ENCODE results near the gene MROH9.

The MROH9 gene

GRCh38 chr1:170993151-170993550, 57.8 kb downstream of the MROH9 start:
- TF ChIP-seq EGR1 (IDR thresholded peaks at IDR 0.05) (no peak), ZBTB7A (IDR thresholded peaks at IDR 0.05; ENCODE audit: low read depth) (no peak), REST (IDR thresholded peaks at IDR 0.05; ENCODE audit: low read depth) (no peak), RAD21 (IDR thresholded peaks at IDR 0.05; ENCODE audit: low read depth) (no peak), TCF12 (IDR thresholded peaks at IDR 0.05; ENCODE audit: low read depth) (no peak), EP300 (IDR thresholded peaks at IDR 0.05; ENCODE audit: borderline replicate concordance) (no peak), TEAD4 (IDR thresholded peaks at IDR 0.05) (no peak)
- TF ChIP-seq, protein P1, sequence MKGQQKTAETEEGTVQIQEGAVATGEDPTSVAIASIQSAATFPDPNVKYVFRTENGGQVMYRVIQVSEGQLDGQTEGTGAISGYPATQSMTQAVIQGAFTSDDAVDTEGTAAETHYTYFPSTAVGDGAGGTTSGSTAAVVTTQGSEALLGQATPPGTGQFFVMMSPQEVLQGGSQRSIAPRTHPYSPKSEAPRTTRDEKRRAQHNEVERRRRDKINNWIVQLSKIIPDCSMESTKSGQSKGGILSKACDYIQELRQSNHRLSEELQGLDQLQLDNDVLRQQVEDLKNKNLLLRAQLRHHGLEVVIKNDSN (IDR thresholded peaks at IDR 0.05), result no peak
- TF ChIP-seq, protein P2, sequence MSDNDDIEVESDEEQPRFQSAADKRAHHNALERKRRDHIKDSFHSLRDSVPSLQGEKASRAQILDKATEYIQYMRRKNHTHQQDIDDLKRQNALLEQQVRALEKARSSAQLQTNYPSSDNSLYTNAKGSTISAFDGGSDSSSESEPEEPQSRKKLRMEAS (IDR thresholded peaks at IDR 0.05), result no peak

GRCh38 chr1:170993717-170994116, 58.4 kb downstream of the MROH9 start:
- TF ChIP-seq TEAD4 (IDR thresholded peaks at IDR 0.05) (no peak), EP300 (IDR thresholded peaks at IDR 0.05; ENCODE audit: borderline replicate concordance) (no peak), EGR1 (IDR thresholded peaks at IDR 0.05) (no peak), TAF1 (IDR thresholded peaks at IDR 0.05; ENCODE audit: low read depth) (no peak), NFIC (IDR thresholded peaks at IDR 0.05) (no peak), YY1 (IDR thresholded peaks at IDR 0.05; ENCODE audit: low read depth) (no peak), CREB1 (IDR thresholded peaks at IDR 0.05; ENCODE audit: low read depth) (no peak), TCF12 (IDR thresholded peaks at IDR 0.05; ENCODE audit: low read depth) (no peak), FOXM1 (IDR thresholded peaks at IDR 0.05; ENCODE audit: borderline replicate concordance, low read depth) (no peak), RAD21 (IDR thresholded peaks at IDR 0.05; ENCODE audit: low read depth) (no peak), CEBPB (IDR thresholded peaks at IDR 0.05) (no peak), REST (IDR thresholded peaks at IDR 0.05; ENCODE audit: low read depth) (no peak), ZBTB7A (IDR thresholded peaks at IDR 0.05; ENCODE audit: low read depth) (no peak)
- TF ChIP-seq, protein P1 (IDR thresholded peaks at IDR 0.05), result no peak
- TF ChIP-seq, protein P2 (IDR thresholded peaks at IDR 0.05), result no peak

GRCh38 chr1:171014880-171015279, 79.5 kb downstream of the MROH9 start:
- TF ChIP-seq TAF1 (IDR thresholded peaks at IDR 0.05; ENCODE audit: low read depth) (no peak), CEBPB (IDR thresholded peaks at IDR 0.05) (no peak), RAD21 (IDR thresholded peaks at IDR 0.05; ENCODE audit: low read depth) (no peak), YY1 (IDR thresholded peaks at IDR 0.05; ENCODE audit: low read depth) (no peak), FOXM1 (IDR thresholded peaks at IDR 0.05; ENCODE audit: borderline replicate concordance, low read depth) (no peak), EGR1 (IDR thresholded peaks at IDR 0.05) (no peak), TCF12 (IDR thresholded peaks at IDR 0.05; ENCODE audit: low read depth) (no peak), EP300 (IDR thresholded peaks at IDR 0.05; ENCODE audit: borderline replicate concordance) (no peak), NFIC (IDR thresholded peaks at IDR 0.05) (no peak), TEAD4 (IDR thresholded peaks at IDR 0.05) (no peak), ZBTB7A (IDR thresholded peaks at IDR 0.05; ENCODE audit: low read depth) (no peak), CREB1 (IDR thresholded peaks at IDR 0.05; ENCODE audit: low read depth) (no peak), REST (IDR thresholded peaks at IDR 0.05; ENCODE audit: low read depth) (no peak)
- TF ChIP-seq, protein P2 (IDR thresholded peaks at IDR 0.05), result no peak
- TF ChIP-seq, protein P1 (IDR thresholded peaks at IDR 0.05), result no peak

DNA sequence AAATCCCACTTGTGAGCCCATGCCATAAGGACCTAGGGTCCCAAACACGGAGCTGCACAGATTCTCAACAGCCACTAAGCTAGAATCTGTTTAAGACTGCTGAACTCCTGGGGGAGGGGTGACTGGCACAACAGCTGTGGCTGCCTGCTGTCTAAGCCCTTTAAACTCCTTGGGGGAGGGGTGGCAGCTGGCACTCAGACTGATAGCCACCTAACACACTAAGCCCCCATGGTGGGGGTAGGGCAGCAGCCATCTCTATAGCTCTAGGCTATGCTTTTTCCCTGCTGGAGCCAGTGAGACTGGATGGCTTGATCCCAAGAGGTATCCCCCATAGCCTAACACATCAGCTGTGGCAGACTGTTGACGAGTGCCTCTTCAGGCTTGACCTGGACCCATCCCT, 82.1 kb downstream of the MROH9 start:
- TF ChIP-seq TAF1 (IDR thresholded peaks at IDR 0.05; ENCODE audit: low read depth) (no peak), NFIC (IDR thresholded peaks at IDR 0.05) (no peak), TCF12 (IDR thresholded peaks at IDR 0.05; ENCODE audit: low read depth) (no peak), RAD21 (IDR thresholded peaks at IDR 0.05; ENCODE audit: low read depth) (no peak), TEAD4 (IDR thresholded peaks at IDR 0.05) (no peak), FOXM1 (IDR thresholded peaks at IDR 0.05; ENCODE audit: borderline replicate concordance, low read depth) (no peak), CREB1 (IDR thresholded peaks at IDR 0.05; ENCODE audit: low read depth) (no peak), ZBTB7A (IDR thresholded peaks at IDR 0.05; ENCODE audit: low read depth) (no peak), EP300 (IDR thresholded peaks at IDR 0.05; ENCODE audit: borderline replicate concordance) (no peak), YY1 (IDR thresholded peaks at IDR 0.05; ENCODE audit: low read depth) (no peak), CEBPB (IDR thresholded peaks at IDR 0.05) (no peak), EGR1 (IDR thresholded peaks at IDR 0.05) (no peak), REST (IDR thresholded peaks at IDR 0.05; ENCODE audit: low read depth) (no peak)
- TF ChIP-seq, protein P2 (IDR thresholded peaks at IDR 0.05), result no peak
- TF ChIP-seq, protein P1 (IDR thresholded peaks at IDR 0.05), result no peak
